Fibroblast of lung (primary cell): ENCODE results near the gene CARD6. TPM values are rescaled to one million over a fixed set of nuclear protein-coding genes. Genes with fewer than 3 reads are reported as not detected.
A peak's percentile ranks its signal among the peaks of the same experiment; 100 is the strongest.
"Not testable (repeated sequence)": the region's sequence is repeated elsewhere in the genome, so short reads cannot be mapped to it uniquely, and the experiment has no call there.

Experiments used
- DNase-seq, 2 donors: peaks; one replicate each; pipeline versions ENCODE4 v3.0.0 to v3.0.0-alpha.2; 2010; ENCODE audit warnings: low read depth in 2 of 2
- H2AFZ ChIP-seq: 2 replicates; pipeline ENCODE4 v1.5.1; 2012; ENCODE audit warnings: low read length, control low read depth, inconsistent platforms
- H3K27ac ChIP-seq: 2 replicates; pipeline ENCODE4 v1.5.1; 2011; ENCODE audit warnings: low read length, control low read depth; ENCODE audit not compliant: insufficient read depth
- H3K27me3 ChIP-seq: 2 replicates; pipeline ENCODE4 v1.5.1; 2011; ENCODE audit warnings: mild to moderate bottlenecking, low read length; ENCODE audit not compliant: control insufficient read depth, insufficient read depth
- H3K36me3 ChIP-seq: 2 replicates; pipeline ENCODE4 v1.5.1; 2011; ENCODE audit warnings: low read length; ENCODE audit not compliant: control insufficient read depth, insufficient read depth
- H3K4me1 ChIP-seq: 2 replicates; pipeline ENCODE4 v1.5.1; 2011; ENCODE audit warnings: low read length; ENCODE audit not compliant: control insufficient read depth, insufficient read depth; ENCODE audit errors: extremely low read depth
- H3K4me2 ChIP-seq: 2 replicates; pipeline ENCODE4 v1.5.1; 2011; ENCODE audit warnings: low read length, control low read depth; ENCODE audit not compliant: insufficient read depth; ENCODE audit errors: extremely low read depth
- H3K4me3 ChIP-seq, 4 experiments: fragments of 200-600 bp in 1 of 4; sonication (generic) in 1 of 4; replicated peaks in 1 of 4; 2 replicates each; pipeline ENCODE4 v1.5.1; 2011 to 2016; ENCODE audit warnings: low read length in 4 of 4, low read depth in 3 of 4, mild to moderate bottlenecking in 3 of 4, control low read depth in 2 of 4, inconsistent platforms in 1 of 4, mixed read lengths in 1 of 4; ENCODE audit not compliant: insufficient read depth in 1 of 4; ENCODE audit errors: control extremely low read depth in 1 of 4
- H3K79me2 ChIP-seq: 2 replicates; pipeline ENCODE4 v1.5.1; 2012; ENCODE audit warnings: mild to moderate bottlenecking, low read length, inconsistent platforms; ENCODE audit not compliant: control insufficient read depth, insufficient read depth
- H3K9ac ChIP-seq: 2 replicates; pipeline ENCODE4 v1.5.1; 2011; ENCODE audit warnings: mild to moderate bottlenecking, low read length, control low read depth; ENCODE audit not compliant: insufficient read depth
- H3K9me3 ChIP-seq: 2 replicates; pipeline ENCODE4 v1.5.1; 2012; ENCODE audit warnings: low read depth, low read length; ENCODE audit not compliant: control insufficient read depth, insufficient read depth
- H4K20me1 ChIP-seq: 2 replicates; pipeline ENCODE4 v1.5.1; 2011; ENCODE audit warnings: low read length; ENCODE audit not compliant: control insufficient read depth, insufficient read depth; ENCODE audit errors: extremely low read depth
- CTCF ChIP-seq, 2 donors: IDR thresholded peaks in 1 of 2; conservative IDR thresholded peaks in 1 of 2; 1 replicate in 1 of 2; 2 replicates in 1 of 2; pipeline ENCODE4 v1.5.1; 2011 to 2012; ENCODE audit warnings: low read length in 2 of 2, control low read depth in 1 of 2, inconsistent platforms in 1 of 2, low read depth in 1 of 2, mild to moderate bottlenecking in 1 of 2
- EZH2 ChIP-seq: IDR thresholded peaks from 2 replicates; pipeline ENCODE4 v1.5.1; 2012; ENCODE audit warnings: low read length, control low read depth, mild to moderate bottlenecking; ENCODE audit errors: missing control alignments
- polyA plus RNA-seq, 2 donors: library from polyadenylated mRNA; depleted of rRNA in 1 of 2; stranded (reverse) in 1 of 2; unstranded in 1 of 2; fragments of >200 nt; gene quantifications; 2 replicates each; pipeline ENCODE4 v1.2.1, GENCODE V29; 2011 to 2012; ENCODE audit warnings: missing spikeins in 1 of 2
- total RNA-seq: library from RNA; depleted of rRNA; stranded (reverse); fragments of >200 nt; gene quantifications from 2 replicates; pipeline ENCODE4 v1.2.1, GENCODE V29; 2014

The CARD6 gene
- total and polyA plus RNA-seq, 2 donors (not counting 1 experiment from before 2014, with no cell fraction given), result 8.1 to 12.7 TPM

- no peak overlapping the region for H3K4me2 ChIP-seq
- H2AFZ ChIP-seq, result peak overlapping the region; percentile 72
Measured at GRCh38 chr5:40879163-40879942, 38.2 kb downstream of the CARD6 start.

GRCh38 chr5:40882291-40882690 lies 41.1 kb downstream of the CARD6 start:
- H3K27ac ChIP-seq, result no peak overlapping the region
- DNase-seq, result no peak

More at GRCh38 chr5:40879163-40879942, 38.2 kb downstream of the CARD6 start:
- no peak overlapping the region for H3K9ac ChIP-seq
- peak overlapping the region in 1 of 4 experiments; percentile 30 for H3K4me3 ChIP-seq
- H3K36me3 ChIP-seq, result no peaks in the 10 kb centered on the region
- no peaks in the 10 kb centered on the region for H3K9me3 ChIP-seq
- no peaks in the 10 kb centered on the region for H3K27me3 ChIP-seq
- H3K79me2 ChIP-seq, result no peaks in the 10 kb centered on the region
- H3K4me1 ChIP-seq, result no peaks in the 10 kb centered on the region
- peak; percentile 11 to 54 for DNase-seq
- TF ChIP-seq CTCF (conservative IDR thresholded peaks at IDR 0.05 in 1 of 2, IDR thresholded peaks at IDR 0.05 in 1 of 2; ENCODE audit: low read depth in 1 of 2, low read length in 2 of 2) (peak in 1 of 2 donors; percentile 29), EZH2 (no peak)
- H4K20me1 ChIP-seq, result no peaks in the 10 kb centered on the region
- H3K27ac ChIP-seq, result no peak overlapping the region

GRCh38 chr5:40883051-40883450 lies 41.9 kb downstream of the CARD6 start:
- H3K9me3 ChIP-seq, H3K4me1 ChIP-seq, H3K79me2 ChIP-seq, H3K9ac ChIP-seq, H3K4me3 ChIP-seq, H3K4me2 ChIP-seq, H2AFZ ChIP-seq, H3K27ac ChIP-seq, H3K36me3 ChIP-seq, DNase-seq, H3K27me3 ChIP-seq, H4K20me1 ChIP-seq: not testable (repeated sequence)

More at GRCh38 chr5:40882291-40882690, 41.1 kb downstream of the CARD6 start:
- H3K9me3 ChIP-seq, result no peaks in the 10 kb centered on the region
- H3K4me3 ChIP-seq, result no peak overlapping the region
- no peak overlapping the region for H3K4me2 ChIP-seq
- no peaks in the 10 kb centered on the region for H3K36me3 ChIP-seq
- H3K79me2 ChIP-seq, result no peaks in the 10 kb centered on the region
- no peaks in the 10 kb centered on the region for H3K4me1 ChIP-seq
- no peak overlapping the region for H2AFZ ChIP-seq
- TF ChIP-seq CTCF (conservative IDR thresholded peaks at IDR 0.05 in 1 of 2, IDR thresholded peaks at IDR 0.05 in 1 of 2; ENCODE audit: low read depth in 1 of 2, low read length in 2 of 2) (no peak), EZH2 (no peak)
- H3K9ac ChIP-seq, result no peak overlapping the region
- H4K20me1 ChIP-seq, result no peaks in the 10 kb centered on the region
- H3K27me3 ChIP-seq, result no peaks in the 10 kb centered on the region

- H3K27ac ChIP-seq, H3K9ac ChIP-seq, H3K36me3 ChIP-seq, H3K9me3 ChIP-seq, DNase-seq, H4K20me1 ChIP-seq, H3K4me3 ChIP-seq, H3K4me2 ChIP-seq, H3K79me2 ChIP-seq, H3K4me1 ChIP-seq, H3K27me3 ChIP-seq, H2AFZ ChIP-seq: not testable (repeated sequence)
Measured at GRCh38 chr5:40895440-40896425, 54.6 kb downstream of the CARD6 start.
